Measurements from ENCODE around the gene KIZ.
A peak's percentile ranks its signal among the peaks of the same experiment; 100 is the strongest.

KIZ gene

DNA sequence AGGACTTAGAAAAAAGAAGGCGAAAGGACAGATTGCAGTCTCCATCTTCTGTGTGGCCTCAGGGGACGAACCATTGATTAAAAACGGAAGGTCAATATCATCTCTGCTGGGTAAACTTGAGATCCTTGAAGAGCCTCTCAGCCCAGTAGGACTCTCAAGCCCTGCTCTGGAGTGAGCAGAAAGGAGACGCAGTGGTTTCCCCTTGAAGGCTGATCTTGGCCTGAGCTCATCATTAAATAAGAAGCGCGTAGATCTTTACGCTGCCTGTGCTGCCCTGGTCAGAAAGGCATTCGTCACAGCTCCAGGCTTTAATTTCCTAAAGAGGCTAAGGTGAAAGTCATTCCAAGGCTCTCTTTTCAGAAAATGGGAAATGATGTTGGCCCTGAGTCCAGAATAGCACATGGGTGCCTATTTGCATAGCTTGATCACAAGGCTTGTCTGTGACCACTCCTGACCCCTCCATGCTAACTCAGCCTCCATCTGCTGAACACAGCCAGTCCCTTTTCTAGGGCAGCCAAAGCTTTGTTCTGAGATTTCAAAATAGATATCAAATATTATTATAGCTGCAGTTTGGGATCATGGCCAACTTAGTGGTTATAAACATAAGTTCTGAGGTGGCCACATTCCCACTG, 148.0 kb downstream of the KIZ start:
- Histone ChIP-seq H4K91ac (ENCODE audit: low read depth, low read length) (no peak overlapping the region), H2AFZ (ENCODE audit: insufficient read depth, low read length, poor library complexity) (no peak overlapping the region), H3K79me1 (ENCODE audit: low read length) (no peaks in the 10 kb centered on the region), H2AK5ac (ENCODE audit: low read length) (no peak overlapping the region), H2BK5ac (ENCODE audit: low read depth, low read length, poor library complexity) (no peak overlapping the region), H3K4ac (ENCODE audit: low read depth, low read length) (no peak overlapping the region), H3K18ac (ENCODE audit: low read length) (no peak overlapping the region), H3K4me1 (ENCODE audit: control insufficient read depth in 1 of 2, insufficient read depth in 2 of 2, low read length in 2 of 2) (peaks cover 0 to 2% of the 10 kb centered on the region in 2 experiments), H3K23ac (ENCODE audit: low read length) (no peak overlapping the region), H3K14ac (ENCODE audit: low read length) (no peak overlapping the region), H2BK12ac (ENCODE audit: low read length) (no peak overlapping the region), H3K27me3 (ENCODE audit: insufficient read depth, low read length) (no peaks in the 10 kb centered on the region), H3K79me2 (ENCODE audit: control insufficient read depth, insufficient read depth, low read length, poor library complexity) (no peaks in the 10 kb centered on the region), H3K4me3 (ENCODE audit: low read depth, low read length) (no peak overlapping the region), H3K9ac (ENCODE audit: low read length) (no peak overlapping the region), H3K4me2 (ENCODE audit: low read length) (no peak overlapping the region), H3K9me3 (ENCODE audit: insufficient read depth, low read depth, low read length) (no peaks in the 10 kb centered on the region), H2BK120ac (ENCODE audit: insufficient read depth, low read length, poor library complexity) (no peak overlapping the region), H3K36me3 (ENCODE audit: control insufficient read depth in 1 of 2, insufficient read depth in 2 of 2, low read length in 2 of 2) (no peaks in the 10 kb centered on the region), H4K12ac (ENCODE audit: low read depth, low read length) (no peak overlapping the region), H3K27ac (ENCODE audit: low read depth, low read length) (no peak overlapping the region), H4K8ac (ENCODE audit: low read depth, low read length) (no peak overlapping the region)
- DNase-seq: no peak
- WGBS (ENCODE audit: extremely low coverage, insufficient coverage, insufficient read length): no CpG with 5 or more reads among the region's 8 CpGs

DNA sequence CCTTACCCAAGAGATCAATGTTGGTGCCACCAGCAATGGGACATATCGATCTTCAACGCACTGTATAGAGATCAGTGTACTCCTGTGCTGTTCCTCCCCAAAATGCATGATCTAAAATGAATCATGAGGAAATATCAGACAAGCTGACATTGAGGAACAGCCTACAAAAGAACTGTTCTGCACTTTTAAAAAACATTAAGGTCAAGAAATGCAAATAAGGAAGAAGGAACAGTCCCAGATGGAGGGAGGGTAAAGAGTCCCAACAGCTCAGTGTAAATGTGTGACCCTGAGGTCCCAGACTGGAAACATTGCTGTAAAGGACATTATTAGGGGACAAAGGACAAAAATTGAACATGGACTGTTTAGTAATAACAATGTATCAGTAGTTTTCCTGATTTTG, 152.9 kb downstream of the KIZ start:
- Histone ChIP-seq H3K9ac (ENCODE audit: low read length) (no peak overlapping the region), H4K8ac (ENCODE audit: low read depth, low read length) (no peak overlapping the region), H2BK120ac (ENCODE audit: insufficient read depth, low read length, poor library complexity) (no peak overlapping the region), H3K4me3 (ENCODE audit: low read depth, low read length) (no peak overlapping the region), H3K4ac (ENCODE audit: low read depth, low read length) (no peak overlapping the region), H2AK5ac (ENCODE audit: low read length) (no peak overlapping the region), H2BK5ac (ENCODE audit: low read depth, low read length, poor library complexity) (no peak overlapping the region), H3K23ac (ENCODE audit: low read length) (no peak overlapping the region), H4K91ac (ENCODE audit: low read depth, low read length) (no peak overlapping the region), H3K27ac (ENCODE audit: low read depth, low read length) (no peak overlapping the region), H3K4me1 (ENCODE audit: control insufficient read depth in 1 of 2, insufficient read depth in 2 of 2, low read length in 2 of 2) (no peaks in the 10 kb centered on the region), H3K79me1 (ENCODE audit: low read length) (no peaks in the 10 kb centered on the region), H2BK12ac (ENCODE audit: low read length) (no peak overlapping the region), H3K18ac (ENCODE audit: low read length) (no peak overlapping the region), H3K36me3 (ENCODE audit: control insufficient read depth in 1 of 2, insufficient read depth in 2 of 2, low read length in 2 of 2) (no peaks in the 10 kb centered on the region), H3K4me2 (ENCODE audit: low read length) (no peak overlapping the region), H3K79me2 (ENCODE audit: control insufficient read depth, insufficient read depth, low read length, poor library complexity) (no peaks in the 10 kb centered on the region), H2AFZ (ENCODE audit: insufficient read depth, low read length, poor library complexity) (no peak overlapping the region), H3K9me3 (ENCODE audit: insufficient read depth, low read depth, low read length) (no peaks in the 10 kb centered on the region), H3K27me3 (ENCODE audit: insufficient read depth, low read length) (no peaks in the 10 kb centered on the region), H3K14ac (ENCODE audit: low read length) (no peak overlapping the region), H4K12ac (ENCODE audit: low read depth, low read length) (no peak overlapping the region)
- DNase-seq: no peak
- no CpG with 5 or more reads among the region's 2 CpGs for WGBS (ENCODE audit: extremely low coverage, insufficient coverage, insufficient read length)

DNA sequence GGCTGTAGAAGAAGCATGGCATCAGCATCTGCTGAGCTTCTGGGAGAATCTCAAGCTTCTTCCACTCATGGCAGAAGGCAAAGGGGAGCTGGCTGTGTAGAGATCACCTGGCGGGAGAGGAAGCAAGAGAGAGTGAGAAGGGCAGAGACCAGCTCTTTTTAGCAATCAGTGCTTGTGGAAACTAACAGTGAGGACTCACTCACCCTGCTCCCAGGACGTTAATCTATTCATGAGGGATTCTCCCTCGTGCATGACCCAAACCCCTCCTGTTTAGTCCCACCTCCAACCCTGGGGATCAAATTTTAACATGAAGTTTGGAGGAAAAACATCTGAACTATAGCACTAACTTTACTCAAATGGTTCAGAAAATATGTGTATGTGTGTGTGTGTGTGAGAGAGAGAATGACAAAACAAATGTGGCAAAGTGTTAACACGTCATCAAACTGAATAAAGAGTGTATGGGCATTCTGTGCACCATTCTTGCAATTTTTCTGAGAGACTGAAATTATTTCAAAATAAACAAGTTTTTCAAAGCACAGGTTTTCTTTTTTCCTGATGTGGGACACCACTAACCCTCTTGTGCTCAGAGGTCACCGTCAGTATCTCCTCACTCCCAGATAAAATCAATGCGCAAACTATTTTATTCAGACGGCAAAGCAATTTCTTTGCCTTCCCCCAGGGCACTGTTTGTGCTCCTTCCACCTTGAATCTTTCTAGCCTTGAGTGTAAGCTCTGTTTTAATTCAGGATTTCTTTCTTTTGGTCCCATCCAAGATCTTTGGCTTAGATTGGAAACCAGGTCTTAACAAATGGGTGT, 154.0 kb downstream of the KIZ start:
- Histone ChIP-seq H2BK12ac (ENCODE audit: low read length) (no peak overlapping the region), H3K4me1 (ENCODE audit: control insufficient read depth in 1 of 2, insufficient read depth in 2 of 2, low read length in 2 of 2) (no peaks in the 10 kb centered on the region)
- no CpG with 5 or more reads among the region's 7 CpGs for WGBS (ENCODE audit: extremely low coverage, insufficient coverage, insufficient read length)

DNA sequence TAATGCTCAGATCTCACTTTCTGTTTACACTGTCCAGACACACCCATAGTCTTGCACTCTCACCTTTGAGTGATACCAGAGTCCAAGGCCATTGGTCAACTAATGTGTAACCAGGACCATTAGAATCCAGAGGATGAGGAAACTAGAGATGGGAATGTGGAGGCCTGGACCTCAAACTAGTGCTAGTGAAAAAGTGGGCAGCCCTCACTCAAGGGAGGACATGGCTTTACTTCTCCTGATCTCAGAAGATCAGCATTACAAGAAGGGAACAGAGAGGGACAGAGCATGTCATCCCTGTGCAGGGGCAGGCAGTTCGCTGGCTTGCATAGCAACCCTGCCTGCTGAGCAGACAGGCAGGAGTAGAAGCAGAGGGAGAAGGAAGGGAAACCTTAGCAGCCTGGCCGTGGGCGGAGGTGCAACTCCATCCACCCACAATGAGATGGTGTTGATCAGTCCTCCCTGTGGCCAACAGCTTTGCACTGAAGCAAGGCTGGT, 154.7 kb downstream of the KIZ start:
- no peak overlapping the region for H4K91ac ChIP-seq (ENCODE audit: low read depth, low read length)
- DNase-seq: no peak
- no peaks in the 10 kb centered on the region for H3K79me1 ChIP-seq (ENCODE audit: low read length)
- H3K36me3 ChIP-seq (ENCODE audit: control insufficient read depth in 1 of 2, insufficient read depth in 2 of 2, low read length in 2 of 2): no peaks in the 10 kb centered on the region
- no peak overlapping the region for H3K18ac ChIP-seq (ENCODE audit: low read length)
- no peaks in the 10 kb centered on the region for H3K27me3 ChIP-seq (ENCODE audit: insufficient read depth, low read length)
- no peak overlapping the region for H3K4me3 ChIP-seq (ENCODE audit: low read depth, low read length)
- H2AFZ ChIP-seq (ENCODE audit: insufficient read depth, low read length, poor library complexity): no peak overlapping the region
- no peak overlapping the region for H2BK120ac ChIP-seq (ENCODE audit: insufficient read depth, low read length, poor library complexity)
- no peaks in the 10 kb centered on the region for H3K4me1 ChIP-seq (ENCODE audit: control insufficient read depth in 1 of 2, insufficient read depth in 2 of 2, low read length in 2 of 2)
- H2BK5ac ChIP-seq (ENCODE audit: low read depth, low read length, poor library complexity): no peak overlapping the region
- H3K9me3 ChIP-seq (ENCODE audit: insufficient read depth, low read depth, low read length): no peaks in the 10 kb centered on the region
- no peak overlapping the region for H4K12ac ChIP-seq (ENCODE audit: low read depth, low read length)
- H3K9ac ChIP-seq (ENCODE audit: low read length): no peak overlapping the region
- no CpG with 5 or more reads among the region's 3 CpGs for WGBS (ENCODE audit: extremely low coverage, insufficient coverage, insufficient read length)
- H2BK12ac ChIP-seq (ENCODE audit: low read length): no peak overlapping the region
- no peak overlapping the region for H3K27ac ChIP-seq (ENCODE audit: low read depth, low read length)
- no peak overlapping the region for H2AK5ac ChIP-seq (ENCODE audit: low read length)
- H3K4me2 ChIP-seq (ENCODE audit: low read length): no peak overlapping the region
- H3K14ac ChIP-seq (ENCODE audit: low read length): no peak overlapping the region
- H4K8ac ChIP-seq (ENCODE audit: low read depth, low read length): no peak overlapping the region
- H3K79me2 ChIP-seq (ENCODE audit: control insufficient read depth, insufficient read depth, low read length, poor library complexity): no peaks in the 10 kb centered on the region
- H3K23ac ChIP-seq (ENCODE audit: low read length): no peak overlapping the region
- H3K4ac ChIP-seq (ENCODE audit: low read depth, low read length): no peak overlapping the region

More for the DNA sequence above, 154.0 kb downstream of the KIZ start:
- no peak overlapping the region for H3K27ac ChIP-seq (ENCODE audit: low read depth, low read length)
- H2AFZ ChIP-seq (ENCODE audit: insufficient read depth, low read length, poor library complexity): no peak overlapping the region
- H4K8ac ChIP-seq (ENCODE audit: low read depth, low read length): no peak overlapping the region
- no peak overlapping the region for H2BK5ac ChIP-seq (ENCODE audit: low read depth, low read length, poor library complexity)
- no peak overlapping the region for H3K23ac ChIP-seq (ENCODE audit: low read length)
- no peak overlapping the region for H3K4ac ChIP-seq (ENCODE audit: low read depth, low read length)
- H4K91ac ChIP-seq (ENCODE audit: low read depth, low read length): no peak overlapping the region
- no peak overlapping the region for H2BK120ac ChIP-seq (ENCODE audit: insufficient read depth, low read length, poor library complexity)
- no peaks in the 10 kb centered on the region for H3K36me3 ChIP-seq (ENCODE audit: control insufficient read depth in 1 of 2, insufficient read depth in 2 of 2, low read length in 2 of 2)
- no peak overlapping the region for H3K4me3 ChIP-seq (ENCODE audit: low read depth, low read length)
- no peak overlapping the region for H3K18ac ChIP-seq (ENCODE audit: low read length)
- no peak overlapping the region for H3K14ac ChIP-seq (ENCODE audit: low read length)
- no peak overlapping the region for H3K9ac ChIP-seq (ENCODE audit: low read length)
- no peaks in the 10 kb centered on the region for H3K27me3 ChIP-seq (ENCODE audit: insufficient read depth, low read length)
- no peaks in the 10 kb centered on the region for H3K79me1 ChIP-seq (ENCODE audit: low read length)
- no peak overlapping the region for H3K4me2 ChIP-seq (ENCODE audit: low read length)
- no peak overlapping the region for H2AK5ac ChIP-seq (ENCODE audit: low read length)
- H3K79me2 ChIP-seq (ENCODE audit: control insufficient read depth, insufficient read depth, low read length, poor library complexity): no peaks in the 10 kb centered on the region
- peak; percentile 13 to 71 for DNase-seq
- no peaks in the 10 kb centered on the region for H3K9me3 ChIP-seq (ENCODE audit: insufficient read depth, low read depth, low read length)
- H4K12ac ChIP-seq (ENCODE audit: low read depth, low read length): no peak overlapping the region
